GM12872 (cell line): ENCODE measurements around the gene SMARCA1.

Source experiments
- TF ChIP-seq, protein P1 (sequence below): IDR thresholded peaks from 3 replicates; pipeline ENCODE4 v1.5.1; 2011; ENCODE audit warnings: low read depth, mild to moderate bottlenecking, low read length, moderate library complexity; ENCODE audit not compliant: insufficient read depth

SMARCA1 gene

DNA sequence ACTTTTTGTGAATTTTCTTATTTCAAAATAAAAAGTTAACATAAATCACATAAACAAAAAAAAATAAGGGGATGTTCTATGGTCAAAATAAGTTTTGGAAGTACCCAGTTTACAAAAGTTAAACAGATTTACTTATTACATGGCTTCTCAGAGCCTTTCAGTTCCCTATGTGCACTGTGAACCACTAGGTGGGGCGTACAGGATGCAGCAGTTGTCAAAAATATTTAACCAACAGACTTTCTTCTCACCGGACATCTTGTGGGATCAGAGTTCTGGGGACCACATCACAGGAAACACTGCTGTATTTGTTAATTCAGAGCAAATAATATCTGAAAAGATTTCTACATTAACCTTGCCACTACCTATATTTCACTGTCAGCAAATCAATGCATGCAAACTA lies 74.1 kb downstream of the SMARCA1 start:
- TF ChIP-seq, protein P1, sequence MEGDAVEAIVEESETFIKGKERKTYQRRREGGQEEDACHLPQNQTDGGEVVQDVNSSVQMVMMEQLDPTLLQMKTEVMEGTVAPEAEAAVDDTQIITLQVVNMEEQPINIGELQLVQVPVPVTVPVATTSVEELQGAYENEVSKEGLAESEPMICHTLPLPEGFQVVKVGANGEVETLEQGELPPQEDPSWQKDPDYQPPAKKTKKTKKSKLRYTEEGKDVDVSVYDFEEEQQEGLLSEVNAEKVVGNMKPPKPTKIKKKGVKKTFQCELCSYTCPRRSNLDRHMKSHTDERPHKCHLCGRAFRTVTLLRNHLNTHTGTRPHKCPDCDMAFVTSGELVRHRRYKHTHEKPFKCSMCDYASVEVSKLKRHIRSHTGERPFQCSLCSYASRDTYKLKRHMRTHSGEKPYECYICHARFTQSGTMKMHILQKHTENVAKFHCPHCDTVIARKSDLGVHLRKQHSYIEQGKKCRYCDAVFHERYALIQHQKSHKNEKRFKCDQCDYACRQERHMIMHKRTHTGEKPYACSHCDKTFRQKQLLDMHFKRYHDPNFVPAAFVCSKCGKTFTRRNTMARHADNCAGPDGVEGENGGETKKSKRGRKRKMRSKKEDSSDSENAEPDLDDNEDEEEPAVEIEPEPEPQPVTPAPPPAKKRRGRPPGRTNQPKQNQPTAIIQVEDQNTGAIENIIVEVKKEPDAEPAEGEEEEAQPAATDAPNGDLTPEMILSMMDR, result 0 out of 3 replicates have a peak, but pooled peaks have one; percentile 16

GRCh38 chrX:129445436-129445835 lies 77.9 kb downstream of the SMARCA1 start:
- TF ChIP-seq, protein P1, result no peak

DNA sequence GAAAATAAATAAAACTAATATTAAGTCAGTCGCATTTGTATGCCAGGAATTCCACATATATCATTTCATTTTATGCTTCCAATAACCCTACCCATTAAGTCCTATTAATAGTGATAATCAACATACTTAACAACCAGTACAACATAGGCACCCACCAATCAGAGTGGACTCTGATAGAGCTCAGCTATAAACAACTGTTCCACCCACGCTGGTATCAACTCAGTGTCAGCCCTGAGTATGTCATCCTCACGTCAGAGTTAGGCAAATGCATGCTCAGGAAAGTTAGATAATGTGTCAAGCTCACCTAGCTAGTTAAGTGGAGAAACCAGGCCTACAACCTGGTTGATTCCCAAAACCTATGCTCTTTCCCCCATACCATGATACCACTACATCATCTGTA lies 89.3 kb downstream of the SMARCA1 start:
- TF ChIP-seq, protein P1, result no peak

DNA sequence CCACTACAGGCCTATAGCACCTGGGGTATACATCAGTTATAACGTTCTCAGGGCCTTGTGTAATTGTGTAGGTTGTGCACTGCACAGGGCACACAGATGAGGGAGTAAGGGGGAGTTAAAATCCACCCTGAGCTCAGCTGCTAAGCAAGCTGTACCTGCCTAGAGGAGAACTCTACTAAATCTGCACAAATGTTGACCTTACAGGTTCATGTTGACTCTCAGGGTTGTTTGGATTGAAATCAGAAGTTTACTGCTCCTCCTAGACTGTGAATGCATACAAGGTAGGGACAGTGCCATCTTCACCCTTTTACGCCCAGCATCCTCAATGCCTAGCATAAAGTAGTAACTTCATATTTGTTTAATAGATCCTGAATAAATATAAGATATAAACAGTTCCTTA lies 89.8 kb downstream of the SMARCA1 start:
- TF ChIP-seq, protein P1, result no peak

GRCh38 chrX:129427267-129427666 lies 96.0 kb downstream of the SMARCA1 start:
- TF ChIP-seq, protein P1, result peak; percentile 23; the same call in 1 of the 3 replicates

DNA sequence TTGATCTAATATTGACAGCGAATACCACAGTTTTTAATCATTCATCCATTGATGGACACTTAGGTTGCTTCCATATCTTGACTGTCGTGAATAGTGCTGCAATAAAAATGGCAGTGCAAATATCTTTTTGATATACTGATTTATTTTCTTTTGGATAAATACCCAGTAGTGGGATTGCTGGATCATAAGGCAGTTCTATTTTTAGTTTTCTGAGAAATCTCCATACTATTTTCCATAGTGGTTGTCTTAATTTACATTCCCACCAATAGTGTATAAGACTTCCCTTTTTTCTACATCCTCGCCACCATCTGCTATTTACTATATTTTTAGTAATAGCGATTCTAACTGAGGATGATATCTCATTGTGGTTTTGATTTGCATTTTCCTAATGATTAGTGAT lies 100.1 kb downstream of the SMARCA1 start:
- TF ChIP-seq, protein P1, result no peak

DNA sequence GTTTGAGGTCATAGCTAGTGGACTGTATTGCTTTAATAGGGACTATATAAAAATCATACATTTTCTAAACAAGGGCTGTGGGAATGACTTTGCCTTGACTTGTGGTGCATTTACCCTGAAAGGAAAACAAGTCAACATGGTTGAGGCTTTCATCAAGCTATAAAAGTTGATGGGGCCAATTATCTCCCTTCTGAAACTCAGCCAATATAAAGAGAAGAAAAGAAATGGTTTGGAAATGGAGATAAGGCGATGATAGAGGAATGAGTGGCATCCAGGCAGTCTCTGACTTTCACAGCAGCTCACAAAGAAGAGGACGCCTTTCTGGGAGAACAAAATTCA lies 118.7 kb downstream of the SMARCA1 start:
- TF ChIP-seq, protein P1, result no peak
